HAP-1 (cell line): Measurements from ENCODE around the gene CGB7.
A peak's percentile ranks its signal among the peaks of the same experiment; 100 is the strongest.
"Not testable (repeated sequence)": the region's sequence is repeated elsewhere in the genome, so short reads cannot be mapped to it uniquely, and the experiment has no call there.

Source experiments
- DNase-seq, 2 experiments: peaks; one replicate each; pipeline ENCODE4 v3.0.0-alpha.2; 2016 to 2020; ENCODE audit warnings: low spot score in 2 of 2
- H3K27me3 ChIP-seq: fragments of 250-450 bp; sonication (Bioruptor Pico); 2 replicates; pipeline ENCODE4 v1.5.1; 2020; ENCODE audit warnings: low read depth, mild to moderate bottlenecking, moderate library complexity
- H3K36me3 ChIP-seq: fragments of 250-450 bp; sonication (Bioruptor Pico); replicated peaks from 2 replicates; pipeline ENCODE4 v1.5.1; 2020; ENCODE audit warnings: mild to moderate bottlenecking
- H3K4me1 ChIP-seq: fragments of 250-450 bp; sonication (Bioruptor Pico); 2 replicates; pipeline ENCODE4 v1.5.1; 2020; ENCODE audit warnings: mild to moderate bottlenecking
- H3K4me3 ChIP-seq: fragments of 250-450 bp; sonication (Bioruptor Pico); 2 replicates; pipeline ENCODE4 v1.5.1; 2020; ENCODE audit warnings: mild to moderate bottlenecking, moderate library complexity
- H3K9me3 ChIP-seq: fragments of 250-450 bp; sonication (Bioruptor Pico); 2 replicates; pipeline ENCODE4 v1.5.1; 2020; ENCODE audit warnings: mild to moderate bottlenecking, moderate library complexity
- in situ Hi-C: fragments of 300-500 bp; cut with MboI; formaldehyde crosslinking; loops from 3 replicates; pipeline ENCODE4 v1.14.3; 2020; ENCODE audit warnings: low sequenced_read_pairs, inconsistent platforms, mixed read lengths

CGB7 gene

DNA sequence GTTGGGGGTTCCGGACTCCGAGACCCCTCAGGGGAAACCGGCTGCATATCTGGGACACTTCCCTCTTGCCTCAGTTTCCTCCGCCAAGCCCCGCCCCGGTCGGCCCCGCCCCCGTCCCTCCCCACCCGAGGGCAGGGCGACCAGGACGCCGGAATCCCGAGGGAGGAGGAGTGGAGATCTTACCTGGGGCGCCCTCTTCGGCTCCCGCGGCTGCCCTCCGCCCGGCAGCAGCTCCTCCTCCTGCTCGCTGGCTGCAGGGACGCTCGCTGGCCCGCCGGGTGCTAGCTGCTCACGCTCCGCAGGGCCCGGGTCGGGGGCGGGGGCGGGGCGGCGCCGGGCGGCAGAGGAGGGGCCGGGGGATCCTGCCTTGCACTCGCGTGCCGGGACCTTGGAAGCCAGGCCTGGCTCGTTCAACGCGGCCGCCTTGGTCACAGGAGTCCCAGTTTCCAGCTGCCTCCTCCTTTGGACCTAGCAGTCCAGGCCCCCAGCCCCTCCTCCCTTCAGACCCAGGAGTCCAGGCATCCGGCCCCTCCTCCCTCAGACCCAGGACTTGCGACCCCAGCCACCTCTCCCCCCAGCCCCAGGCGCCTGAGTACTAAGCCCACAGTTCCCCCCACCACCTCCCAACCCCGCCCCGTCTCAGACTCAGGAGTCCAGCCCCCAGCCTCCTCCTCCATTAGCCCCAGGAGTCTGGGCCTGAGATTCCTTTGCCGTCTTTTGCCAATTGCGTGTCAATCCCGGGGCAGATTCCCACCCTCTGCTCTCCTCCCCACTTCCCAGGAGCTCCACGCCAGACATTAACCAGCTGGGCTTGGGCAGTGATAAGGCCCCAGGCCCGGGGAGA, 7.4 kb upstream of the CGB7 start, which contains the start of gene NTF4:
Gene NTF4 (minus strand): TSS at position 51 of the 844 bp plus-strand sequence. CDS start 2,821 bp downstream, outside the sequence.
- in situ Hi-C loops = no loop called here
- peak; percentile 24 to 78 for DNase-seq
- Histone ChIP-seq H3K4me3 (peak within 1 kb of the TSS; percentile 4; the same call in 1 of the 2 replicates), H3K27me3 (0 out of 2 replicates have a peak, but pooled peaks cover 2% of the 10 kb centered on the region), H3K36me3 (no peaks in the 10 kb centered on the region), H3K9me3 (no peaks in the 10 kb centered on the region), H3K4me1 (no peaks in the 10 kb centered on the region; the same call in 1 of the 2 replicates)

DNA sequence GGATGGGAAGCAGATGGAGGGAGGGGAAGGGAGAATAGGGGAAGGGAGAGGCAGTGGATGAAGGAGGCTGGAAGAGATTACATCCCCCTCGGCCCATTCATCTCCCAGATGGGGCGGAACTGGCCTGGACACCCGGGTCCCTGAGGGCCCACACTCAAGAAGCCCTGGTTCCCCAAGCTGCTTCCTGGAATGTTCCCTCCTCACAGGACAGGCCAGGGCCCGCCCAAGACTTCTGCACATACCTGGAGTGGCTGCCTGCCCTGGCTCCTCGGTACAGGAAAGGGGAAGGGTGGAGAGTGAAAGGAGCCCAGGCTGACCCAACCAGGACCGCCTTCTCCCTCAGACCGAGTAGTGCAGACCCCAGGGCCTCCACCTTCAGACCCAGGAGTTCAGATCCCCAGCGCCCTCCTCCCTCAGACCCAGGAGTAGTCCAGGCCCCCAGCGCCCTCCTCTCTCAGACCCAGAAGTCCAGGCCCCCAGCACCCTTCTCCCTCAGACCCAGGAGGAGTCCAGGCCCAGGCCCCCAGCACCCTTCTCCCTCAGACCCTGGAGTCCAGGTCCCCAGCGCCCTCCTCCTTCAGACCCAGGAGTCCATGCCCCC, 6.6 kb upstream of the CGB7 start:
- H3K9me3 ChIP-seq = no peaks in the 10 kb centered on the region
- DNase-seq = no peak
- H3K4me3 ChIP-seq = no peak overlapping the region
- H3K27me3 ChIP-seq = 0 out of 2 replicates have a peak, but pooled peaks cover 2% of the 10 kb centered on the region
- no peaks in the 10 kb centered on the region; the same call in 1 of the 2 replicates for H3K4me1 ChIP-seq
- no peaks in the 10 kb centered on the region for H3K36me3 ChIP-seq
- in situ Hi-C loops = no loop called here

DNA sequence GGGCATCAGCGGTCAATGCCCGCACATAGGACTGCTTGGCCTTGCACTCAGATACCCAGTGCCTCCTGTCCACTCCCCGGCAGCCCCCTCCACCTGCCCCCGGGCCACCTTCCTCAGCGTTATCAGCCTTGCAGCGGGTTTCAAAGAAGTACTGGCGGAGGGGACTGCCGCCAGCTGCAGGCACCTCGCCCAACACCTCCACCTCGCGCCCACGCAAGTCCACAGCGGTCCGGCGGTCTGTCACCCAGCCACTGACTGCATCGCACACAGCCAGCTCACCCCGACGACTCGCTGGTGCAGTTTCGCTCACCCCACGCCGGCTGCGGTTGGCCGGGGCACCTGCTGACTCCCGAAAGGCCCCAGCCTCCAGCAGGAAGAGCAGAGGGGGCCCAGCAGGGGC, 3.9 kb upstream of the CGB7 start:
- in situ Hi-C loops = no loop called here
- H3K9me3 ChIP-seq = no peaks in the 10 kb centered on the region
- peaks cover 4% of the 10 kb centered on the region for H3K4me1 ChIP-seq
- no peaks in the 10 kb centered on the region for H3K36me3 ChIP-seq
- no peak overlapping the region for H3K4me3 ChIP-seq
- DNase-seq = no peak
- H3K27me3 ChIP-seq = no peaks in the 10 kb centered on the region

DNA sequence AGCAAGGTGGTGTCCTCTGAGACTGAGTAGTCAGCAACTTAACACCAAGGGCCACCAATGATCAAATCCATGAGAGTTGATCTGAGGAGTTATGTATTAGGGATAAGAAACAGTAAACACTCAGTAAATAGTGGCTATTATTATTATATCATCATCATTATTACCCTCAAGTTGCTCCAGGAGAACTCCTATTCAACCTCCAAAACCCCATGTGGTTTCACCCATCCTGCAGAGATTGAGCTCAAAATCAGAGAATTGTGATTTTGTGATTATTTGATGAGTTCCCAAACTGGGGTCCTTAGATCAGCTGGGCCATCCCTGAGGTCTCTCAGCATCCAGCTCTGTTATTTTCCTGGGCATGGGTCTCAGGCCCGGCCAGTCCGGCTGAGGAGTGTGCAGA, 3.5 kb upstream of the CGB7 start:
- no peaks in the 10 kb centered on the region for H3K36me3 ChIP-seq
- no peak overlapping the region for H3K4me3 ChIP-seq
- H3K4me1 ChIP-seq = peaks cover 4% of the 10 kb centered on the region
- H3K9me3 ChIP-seq = no peaks in the 10 kb centered on the region
- no peaks in the 10 kb centered on the region for H3K27me3 ChIP-seq
- in situ Hi-C loops = no loop called here
- no peak for DNase-seq

DNA sequence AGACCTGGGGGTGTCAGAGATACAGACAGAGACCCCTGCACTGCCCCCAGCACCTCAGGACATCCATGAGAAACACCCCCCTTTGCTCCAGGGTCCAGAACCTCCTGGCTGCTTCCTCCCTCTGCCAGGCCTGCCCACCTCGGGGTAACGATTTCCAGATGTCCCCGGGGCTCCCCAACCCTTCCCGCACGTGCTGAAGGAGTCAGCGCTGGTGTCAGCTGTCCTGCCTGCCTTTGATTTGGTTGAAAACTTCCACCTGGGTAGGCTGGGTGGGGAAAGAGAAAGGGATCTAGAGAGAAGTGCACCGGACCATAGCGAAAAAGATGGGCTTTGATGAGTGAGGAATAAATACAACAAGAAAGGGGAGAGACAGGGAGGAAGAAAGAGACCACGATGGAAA, 1.5 kb upstream of the CGB7 start:
- Histone ChIP-seq H3K9me3 (no peaks in the 10 kb centered on the region), H3K4me1 (peaks cover 4% of the 10 kb centered on the region), H3K27me3 (no peaks in the 10 kb centered on the region), H3K36me3 (no peaks in the 10 kb centered on the region), H3K4me3 (no peak overlapping the region)
- in situ Hi-C loops = no loop called here
- DNase-seq = no peak

DNA sequence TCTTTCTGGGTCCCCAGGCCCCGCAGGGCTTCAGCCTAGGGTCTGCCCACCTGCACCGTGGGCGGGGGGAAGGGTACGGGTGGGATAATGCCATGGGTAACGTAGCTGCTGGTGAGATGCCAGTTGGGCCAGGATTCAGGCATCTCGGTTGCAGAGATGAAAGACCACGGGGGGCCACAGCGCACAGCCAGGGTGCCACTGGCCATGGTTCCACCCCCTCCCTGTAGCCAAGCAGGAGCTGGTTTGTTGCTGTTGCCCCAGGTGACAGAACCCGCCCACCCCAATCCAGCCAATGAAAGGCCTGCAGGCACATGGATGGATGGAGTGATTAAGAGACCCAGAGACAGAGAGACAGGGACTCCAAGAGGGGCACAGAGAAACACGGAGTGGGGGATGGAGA, 1.0 kb upstream of the CGB7 start:
- DNase-seq = peak in 1 of 2 experiments; percentile 60
- Histone ChIP-seq H3K4me1 (peaks cover 4% of the 10 kb centered on the region), H3K4me3 (no peak overlapping the region), H3K27me3 (no peaks in the 10 kb centered on the region), H3K9me3 (no peaks in the 10 kb centered on the region), H3K36me3 (no peaks in the 10 kb centered on the region)
- in situ Hi-C loops = no loop called here

DNA sequence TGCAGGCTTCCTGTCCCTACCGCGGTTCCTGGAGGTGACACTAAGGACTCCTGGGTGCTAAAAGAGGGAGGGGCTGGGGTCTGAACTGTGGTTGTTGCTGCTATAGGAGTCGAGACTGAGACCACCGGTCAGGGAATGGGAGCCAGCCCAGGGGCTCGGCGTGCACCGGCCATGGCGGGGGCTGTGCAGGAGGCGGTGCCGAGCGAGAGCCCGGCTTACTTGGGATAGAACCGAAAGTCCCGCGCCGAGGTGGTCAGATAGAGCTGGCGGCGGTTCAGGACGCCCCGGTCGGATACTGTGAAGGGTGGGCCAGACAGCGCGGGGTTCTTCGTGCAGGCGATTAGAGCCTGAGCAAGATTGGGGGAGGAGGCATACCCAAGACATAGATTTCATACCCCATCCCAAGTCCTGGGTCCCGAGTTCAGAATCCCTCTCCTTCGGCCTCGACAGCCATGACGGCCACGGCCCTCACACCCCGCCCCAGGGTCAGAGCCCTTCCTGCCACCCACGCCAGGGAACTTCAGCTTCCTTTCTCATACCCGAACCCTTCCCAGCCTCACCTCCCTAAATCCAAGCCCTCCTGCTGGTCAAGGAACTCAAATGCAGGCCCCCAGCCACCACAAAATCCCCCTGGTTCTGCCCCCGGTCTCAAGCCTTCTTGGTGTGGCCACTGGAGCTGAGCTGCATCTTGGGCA, 500 bp downstream of the CGB7 start:
- in situ Hi-C loops, H3K36me3 ChIP-seq, H3K9me3 ChIP-seq, DNase-seq, H3K27me3 ChIP-seq, H3K4me1 ChIP-seq: not testable (repeated sequence)
- H3K4me3 ChIP-seq = peak overlapping the region; percentile 54

DNA sequence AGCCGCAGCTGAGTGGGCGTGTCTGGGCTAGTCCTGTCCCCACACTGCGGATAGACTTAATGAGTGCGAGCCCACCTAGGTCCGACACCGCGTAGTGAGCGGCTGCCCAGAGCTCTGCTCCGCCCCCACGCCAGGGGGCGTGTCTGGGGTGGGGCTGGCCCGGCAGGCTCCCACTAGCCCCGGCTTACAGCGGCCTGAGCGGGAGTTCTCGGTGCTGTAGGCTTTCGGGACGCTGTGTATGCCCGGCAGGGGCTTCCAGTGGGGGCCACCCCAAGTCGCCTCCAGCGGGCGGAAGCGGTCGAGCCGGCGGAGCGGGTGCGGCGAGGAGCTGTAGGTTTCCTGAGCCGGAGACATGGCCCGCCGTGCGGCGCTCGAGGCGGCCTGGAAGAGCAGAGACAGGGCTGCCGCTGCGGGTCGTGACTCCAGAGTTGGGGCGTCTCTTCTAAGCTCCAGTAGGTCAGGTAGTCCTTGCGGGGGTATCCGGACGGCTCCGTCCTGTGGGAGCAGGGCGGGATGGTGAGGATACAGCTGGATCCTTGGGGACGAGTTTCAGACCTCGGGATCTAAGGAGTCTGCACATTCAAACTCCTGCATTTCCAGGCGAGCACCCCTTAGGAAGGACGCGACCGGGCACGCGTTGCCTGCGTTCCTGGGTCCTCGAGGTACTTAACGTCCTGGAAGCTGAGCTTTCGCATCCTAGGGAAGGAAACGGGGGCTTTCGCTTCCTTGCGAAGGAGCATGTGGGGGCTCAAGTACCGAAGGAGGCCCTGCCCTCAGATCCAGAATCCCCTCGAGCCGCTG, 1.2 kb downstream of the CGB7 start:
- DNase-seq = peak; percentile 67 to 87
- Histone ChIP-seq H3K36me3 (no peaks in the 10 kb centered on the region), H3K4me3 (peak overlapping the region; percentile 54), H3K27me3 (no peaks in the 10 kb centered on the region), H3K9me3 (no peaks in the 10 kb centered on the region), H3K4me1 (peaks cover 4% of the 10 kb centered on the region)
- in situ Hi-C loops = no loop called here

DNA sequence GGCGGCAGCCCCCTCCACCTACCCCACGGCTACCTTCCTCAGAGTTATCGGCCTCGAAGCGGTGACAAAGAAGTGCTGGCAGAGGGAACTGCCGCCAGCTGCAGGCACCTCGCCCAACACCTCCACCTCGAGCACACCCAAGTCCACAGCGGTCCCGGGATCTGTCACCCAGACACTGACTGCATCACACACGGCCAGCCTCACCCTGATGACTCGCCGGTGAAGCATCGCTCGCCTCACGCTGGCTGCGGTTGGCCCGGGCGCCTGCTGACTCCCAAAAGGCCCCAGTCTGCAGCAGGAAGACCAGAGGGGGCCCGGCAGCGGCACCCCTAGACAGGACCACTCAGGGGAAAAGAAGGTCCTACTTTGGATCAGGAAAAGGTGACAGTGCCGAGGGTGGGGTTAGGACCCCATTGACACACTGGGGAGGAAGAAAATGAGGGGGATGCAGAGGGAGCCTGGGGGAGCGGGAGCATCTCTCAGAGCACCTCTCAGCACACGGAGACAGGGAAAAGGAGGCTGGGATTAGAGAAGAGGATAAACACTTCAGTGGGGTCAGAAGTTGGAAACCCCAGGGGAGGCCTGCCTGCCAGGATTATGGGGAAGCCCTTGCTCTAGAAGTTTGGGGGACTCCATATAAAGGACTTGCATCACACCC, 7.0 kb downstream of the CGB7 start:
- H3K9me3 ChIP-seq, H3K27me3 ChIP-seq, H3K36me3 ChIP-seq, in situ Hi-C loops, DNase-seq, H3K4me3 ChIP-seq, H3K4me1 ChIP-seq: not testable (repeated sequence)

DNA sequence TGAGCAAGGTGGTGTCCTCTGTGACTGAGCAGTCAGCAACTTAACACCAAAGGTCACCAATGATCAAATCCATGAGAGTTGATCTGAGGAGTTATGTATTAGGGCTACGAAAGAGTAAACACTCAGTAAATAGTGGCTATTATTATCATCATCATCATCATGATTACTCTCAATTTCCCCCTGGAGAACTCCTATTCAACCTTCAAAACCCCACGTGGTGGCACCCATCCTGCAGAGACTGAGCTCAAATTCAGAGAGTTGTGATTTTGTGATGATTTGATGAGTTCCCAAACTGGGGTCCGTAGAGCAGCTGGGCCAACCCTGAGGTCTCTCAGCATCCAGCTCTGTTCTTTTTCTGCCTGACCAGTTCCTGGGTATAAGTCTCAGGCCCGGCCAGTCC, 7.7 kb downstream of the CGB7 start:
- H3K4me1 ChIP-seq, H3K36me3 ChIP-seq, H3K9me3 ChIP-seq, DNase-seq, H3K27me3 ChIP-seq, in situ Hi-C loops, H3K4me3 ChIP-seq: not testable (repeated sequence)

DNA sequence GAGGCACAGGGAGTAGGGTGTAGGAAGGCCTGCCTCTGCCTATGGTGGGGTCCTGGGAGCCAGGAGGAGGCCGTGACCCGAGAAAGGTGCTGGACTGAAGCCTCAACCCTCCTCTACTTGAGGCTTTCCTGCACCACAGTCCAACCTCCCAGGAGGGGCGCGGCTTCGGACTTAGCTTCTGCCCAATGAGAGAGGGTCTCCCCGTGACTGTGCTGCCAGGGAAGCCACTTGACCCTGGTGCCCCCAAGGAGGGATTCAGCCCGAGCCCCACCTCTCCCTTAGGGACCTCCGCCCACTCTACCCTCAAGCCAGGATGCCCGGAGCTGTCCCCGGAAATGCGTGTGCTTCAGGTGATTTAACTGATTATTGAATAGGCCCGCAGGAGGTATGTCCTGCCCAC, 8.5 kb downstream of the CGB7 start, which contains the start of gene CGB8:
Gene CGB8 (minus strand): TSS at position 101 of the 400 bp plus-strand sequence. CDS start 372 bp downstream, outside the sequence.
- H3K36me3 ChIP-seq, H3K9me3 ChIP-seq, H3K4me3 ChIP-seq, in situ Hi-C loops, H3K27me3 ChIP-seq, DNase-seq, H3K4me1 ChIP-seq: not testable (repeated sequence)

DNA sequence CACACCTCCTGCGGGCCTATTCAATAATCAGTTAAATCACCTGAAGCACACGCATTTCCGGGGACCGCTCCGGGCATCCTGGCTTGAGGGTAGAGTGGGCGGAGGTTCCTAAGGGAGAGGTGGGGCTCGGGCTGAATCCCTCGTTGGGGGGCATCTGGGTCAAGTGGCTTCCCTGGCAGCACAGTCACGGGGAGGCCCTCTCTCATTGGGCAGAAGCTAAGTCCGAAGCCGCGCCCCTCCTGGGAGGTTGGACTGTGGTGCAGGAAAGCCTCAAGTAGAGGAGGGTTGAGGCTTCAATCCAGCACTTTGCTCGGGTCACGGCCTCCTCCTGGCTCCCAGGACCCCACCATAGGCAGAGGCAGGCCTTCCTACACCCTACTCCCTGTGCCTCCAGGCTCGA, 14.0 kb downstream of the CGB7 start, which contains the start of gene CGB5:
Gene CGB5 (plus strand): TSS at position 301 of the 400 bp plus-strand sequence. CDS start 362 bp downstream, outside the sequence.
- H3K9me3 ChIP-seq, DNase-seq, H3K4me3 ChIP-seq, H3K36me3 ChIP-seq, in situ Hi-C loops, H3K27me3 ChIP-seq, H3K4me1 ChIP-seq: not testable (repeated sequence)

DNA sequence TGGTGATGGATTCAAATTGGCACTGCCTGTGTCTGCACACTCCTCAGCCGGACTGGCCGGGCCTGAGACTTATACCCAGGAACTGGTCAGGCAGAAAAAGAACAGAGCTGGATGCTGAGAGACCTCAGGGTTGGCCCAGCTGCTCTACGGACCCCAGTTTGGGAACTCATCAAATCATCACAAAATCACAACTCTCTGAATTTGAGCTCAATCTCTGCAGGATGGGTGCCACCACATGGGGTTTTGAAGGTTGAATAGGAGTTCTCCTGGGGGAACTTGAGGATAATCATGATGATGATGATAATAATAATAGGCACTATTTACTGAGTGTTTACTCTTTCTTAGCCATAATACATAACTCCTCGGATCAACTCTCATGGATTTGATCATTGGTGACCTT, 14.9 kb downstream of the CGB7 start:
- H3K9me3 ChIP-seq, in situ Hi-C loops, H3K4me3 ChIP-seq, H3K27me3 ChIP-seq, DNase-seq, H3K4me1 ChIP-seq, H3K36me3 ChIP-seq: not testable (repeated sequence)
